GM18873 (cell line): ENCODE results near the gene LRRK1.

Source experiments
- ATAC-seq: cut with Tn5 transposase; IDR thresholded peaks from one replicate; pipeline ENCODE4 v1.9.1; 2021; ENCODE audit warnings: mild to moderate bottlenecking, moderate library complexity, moderate number of reproducible peaks; ENCODE audit not compliant: unreplicated experiment, low FRiP score

Gene LRRK1

DNA sequence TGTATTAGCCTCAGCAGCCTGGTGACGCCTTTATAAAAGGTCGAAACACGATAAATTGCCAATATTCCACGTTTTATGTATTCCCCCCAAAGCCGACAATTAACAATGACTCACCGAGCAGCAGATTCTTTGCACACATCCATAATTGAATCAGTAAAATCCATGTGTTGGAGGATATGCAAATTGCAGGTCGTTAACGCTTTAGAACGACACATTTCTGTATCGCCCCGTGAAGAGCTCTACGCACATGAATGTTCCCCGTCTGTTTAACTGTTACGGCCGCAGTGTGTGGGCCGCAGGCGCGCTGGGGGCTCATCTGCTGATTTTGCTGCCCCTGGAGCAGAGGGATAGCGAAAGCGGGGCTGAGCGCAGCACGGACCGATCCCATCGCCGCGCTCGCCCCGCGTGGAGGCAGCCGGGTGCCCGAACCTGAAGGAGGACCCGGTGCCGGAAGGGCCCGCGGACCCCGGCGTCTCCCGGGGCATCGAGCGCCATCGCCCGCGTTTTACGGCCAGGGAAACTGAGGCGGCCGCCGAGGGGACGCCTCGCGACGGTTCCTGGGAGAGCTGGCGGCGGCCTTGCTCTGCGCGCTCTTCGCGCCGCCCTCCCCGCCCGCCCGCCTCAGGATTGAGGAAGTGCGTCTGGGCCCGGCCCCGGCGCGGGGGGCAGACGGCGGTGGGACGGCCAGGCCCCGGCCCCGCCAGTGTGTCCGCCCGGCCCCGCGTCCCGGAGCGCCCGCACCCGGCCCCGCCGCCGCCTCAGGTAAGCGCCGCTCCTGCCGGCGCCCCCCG, at the start of gene LRRK1:
LRRK1 (plus strand) TSS at position 668 of the 791 bp plus-strand sequence. CDS start 5,276 bp downstream, outside the sequence.
- ATAC-seq: no peak

DNA sequence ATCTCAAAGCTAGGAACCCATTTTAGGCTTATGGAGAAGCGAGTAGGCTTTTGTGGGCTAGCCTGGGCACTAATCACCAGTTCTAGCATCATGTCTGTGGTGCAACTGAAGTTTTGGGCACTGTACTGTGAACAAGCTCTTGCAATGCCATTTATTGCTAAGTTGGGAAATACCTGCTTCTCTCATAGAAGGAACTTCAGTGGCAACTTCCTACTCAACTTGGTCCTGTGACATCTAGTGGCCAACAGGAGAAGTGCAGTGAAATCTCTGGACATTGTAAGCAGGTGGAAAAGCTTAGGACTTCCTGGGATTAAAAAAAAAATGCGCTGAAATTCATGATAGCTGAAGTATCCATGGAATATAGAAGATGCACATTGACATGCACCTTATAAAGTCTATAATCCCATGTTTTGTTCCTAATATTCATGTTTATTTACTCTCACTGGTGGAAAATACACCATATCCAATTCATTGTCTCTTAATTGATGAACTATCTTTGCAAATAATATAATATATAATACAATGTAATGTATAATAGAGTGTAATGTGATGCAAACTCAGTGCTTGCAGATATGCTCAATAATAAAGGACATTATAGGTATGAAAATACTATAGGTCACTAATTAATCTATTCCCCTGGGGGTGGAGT, 46.0 kb upstream of the LRRK1 start:
- no peak for ATAC-seq

DNA sequence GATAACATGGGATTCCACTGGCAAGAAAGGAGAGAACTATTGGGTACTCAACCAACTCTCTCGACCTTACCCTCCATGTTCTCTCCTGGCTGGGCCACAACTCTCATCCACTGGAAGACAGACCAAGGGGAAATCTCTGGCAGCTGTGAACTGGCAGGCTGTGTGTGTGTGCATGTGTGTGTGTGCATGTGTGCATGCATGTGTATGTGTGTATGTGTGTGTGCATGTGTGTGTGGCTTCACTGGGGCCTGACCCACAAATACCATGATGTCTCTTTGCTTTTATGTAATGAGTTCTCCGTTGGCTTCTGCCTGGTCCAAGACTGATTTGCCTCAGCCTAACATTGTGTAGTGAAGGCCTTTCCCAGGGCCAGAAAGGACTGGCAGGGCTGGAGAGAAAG, 43.7 kb upstream of the LRRK1 start:
- ATAC-seq: no peak

DNA sequence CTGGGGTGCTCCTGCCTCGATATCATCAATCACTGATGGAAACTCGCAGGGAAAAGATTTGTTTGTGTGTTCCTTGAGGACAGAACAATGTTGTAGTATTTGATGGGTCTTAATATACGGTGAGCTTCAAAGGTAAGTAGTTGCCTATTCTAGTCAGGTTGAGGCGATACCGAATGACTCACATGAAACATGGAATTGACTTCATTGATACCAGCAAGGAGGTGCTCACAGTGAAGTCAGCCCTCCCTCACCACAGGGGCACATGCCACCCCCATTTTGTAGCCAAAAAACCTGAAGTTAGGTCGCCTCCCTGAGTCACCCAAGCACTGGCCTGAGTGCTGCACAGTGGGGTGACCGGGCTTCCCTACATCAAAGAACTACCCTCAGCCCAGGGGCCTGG, 43.2 kb upstream of the LRRK1 start:
- ATAC-seq: no peak

GRCh38 chr15:100877551-100877950, 41.6 kb upstream of the LRRK1 start:
- ATAC-seq: no peak

DNA sequence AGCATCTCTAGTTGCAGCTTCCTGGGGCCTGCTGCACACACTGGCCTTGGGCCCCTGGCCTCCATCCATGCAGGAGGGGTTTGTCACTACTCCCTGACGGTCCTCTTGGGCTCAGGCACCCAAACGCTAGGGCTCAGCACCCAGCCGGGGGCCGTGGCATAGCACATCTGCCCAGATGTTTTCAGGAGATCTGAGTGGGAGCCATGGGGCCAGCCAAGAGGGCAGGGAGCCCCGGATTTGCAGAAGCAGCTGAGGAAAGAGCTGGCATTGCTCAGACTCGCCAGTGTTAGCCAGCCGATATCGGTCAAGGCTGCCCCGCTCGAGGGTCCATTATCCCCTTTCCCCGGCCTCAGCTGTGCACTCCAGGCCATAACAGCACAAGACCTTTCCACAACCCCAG, 41.0 kb upstream of the LRRK1 start:
- no peak for ATAC-seq

GRCh38 chr15:100878648-100879047, 40.5 kb upstream of the LRRK1 start:
- no peak for ATAC-seq

DNA sequence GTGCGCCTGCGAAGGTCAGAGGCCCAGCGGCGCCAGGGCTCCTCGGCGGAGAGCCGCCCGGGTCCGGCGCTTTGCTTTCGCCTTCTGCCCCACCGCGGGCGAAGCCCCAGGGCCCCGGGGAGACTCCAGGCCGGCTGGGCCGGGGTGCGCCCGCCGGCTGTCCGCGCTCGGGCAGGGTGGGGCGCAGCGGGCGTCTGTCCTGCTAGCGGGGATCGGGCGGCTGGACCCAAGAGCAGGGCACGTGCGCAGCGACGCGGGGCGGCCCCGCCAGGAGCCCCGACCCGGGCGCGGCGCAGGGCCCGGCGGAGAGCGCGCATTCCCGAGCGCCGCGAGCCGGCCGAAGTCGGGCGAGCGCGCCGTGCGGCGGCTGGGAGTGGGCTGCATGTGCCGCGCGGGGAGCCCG, 40.1 kb upstream of the LRRK1 start:
- ATAC-seq: no peak

DNA sequence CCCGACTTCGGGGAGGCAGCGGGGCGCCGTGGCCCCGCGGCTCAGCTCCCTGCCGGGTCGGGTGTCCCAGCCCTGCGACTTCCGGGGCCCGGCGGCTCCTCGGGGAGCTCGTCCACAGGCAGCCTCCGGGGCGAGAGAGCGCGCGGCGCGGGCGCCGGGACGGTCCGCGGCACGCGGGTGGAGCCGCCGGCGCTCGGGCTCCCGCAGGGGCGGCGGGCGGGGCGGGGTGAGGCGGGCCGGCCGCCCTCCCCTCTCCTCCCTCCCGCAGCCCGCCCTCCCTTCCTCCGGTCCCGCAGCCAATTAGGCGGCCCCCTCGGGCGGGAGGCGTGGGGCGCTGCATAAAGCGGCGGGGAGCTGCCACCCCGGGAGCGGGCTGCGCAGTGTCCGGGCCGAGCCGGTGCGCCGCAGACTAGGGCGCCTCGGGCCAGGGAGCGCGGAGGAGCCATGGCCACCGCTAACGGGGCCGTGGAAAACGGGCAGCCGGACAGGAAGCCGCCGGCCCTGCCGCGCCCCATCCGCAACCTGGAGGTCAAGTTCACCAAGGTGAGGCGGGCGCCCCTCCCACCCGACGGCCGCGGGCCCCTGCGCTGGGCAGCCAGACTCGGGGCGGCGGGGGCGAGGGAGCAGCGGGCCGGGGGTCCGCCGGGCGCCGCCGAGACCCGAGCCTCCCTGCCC, 39.6 kb upstream of the LRRK1 start, which contains the start of gene ALDH1A3:
ALDH1A3 (plus strand) TSS at position 368 of the 675 bp plus-strand sequence; CDS start at position 445, 77 bp downstream.
- ATAC-seq: no peak

- no peak for ATAC-seq
Measured at GRCh38 chr15:100880139-100880896, 38.8 kb upstream of the LRRK1 start.

DNA sequence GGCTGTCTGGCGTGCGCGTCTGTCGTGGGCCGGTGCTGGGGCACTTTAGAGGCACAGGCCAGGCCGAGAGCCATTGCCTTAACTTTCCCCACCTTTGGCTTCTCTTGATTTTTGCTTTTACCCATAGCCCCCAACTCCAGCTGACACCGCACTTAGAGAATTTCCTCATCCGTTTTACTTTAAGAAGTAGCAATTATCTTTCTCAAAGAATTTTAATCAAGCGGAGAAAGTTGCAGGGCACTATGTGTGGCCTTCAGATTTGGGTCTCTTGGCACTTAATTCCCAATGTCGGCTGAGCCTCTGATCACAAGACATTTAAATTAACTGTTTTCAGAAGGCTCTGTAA, 38.3 kb upstream of the LRRK1 start:
- no peak for ATAC-seq

GRCh38 chr15:100881573-100882336, 37.4 kb upstream of the LRRK1 start:
- no peak for ATAC-seq

DNA sequence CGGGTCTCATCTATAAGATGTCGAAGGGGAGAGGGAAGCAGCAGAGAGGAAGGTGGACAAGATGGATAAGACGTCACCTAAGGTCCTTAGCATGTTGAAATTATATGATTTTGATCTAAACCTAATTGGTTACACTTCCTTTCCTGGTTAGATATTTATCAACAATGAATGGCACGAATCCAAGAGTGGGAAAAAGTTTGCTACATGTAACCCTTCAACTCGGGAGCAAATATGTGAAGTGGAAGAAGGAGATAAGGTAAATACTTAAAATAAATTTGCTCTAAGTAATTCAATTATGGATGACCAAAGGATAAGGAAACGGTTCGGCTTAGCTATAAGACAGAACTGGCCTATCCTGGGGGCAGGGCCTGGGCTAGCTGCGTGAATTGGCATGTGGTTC, 34.0 kb upstream of the LRRK1 start:
- no peak for ATAC-seq

DNA sequence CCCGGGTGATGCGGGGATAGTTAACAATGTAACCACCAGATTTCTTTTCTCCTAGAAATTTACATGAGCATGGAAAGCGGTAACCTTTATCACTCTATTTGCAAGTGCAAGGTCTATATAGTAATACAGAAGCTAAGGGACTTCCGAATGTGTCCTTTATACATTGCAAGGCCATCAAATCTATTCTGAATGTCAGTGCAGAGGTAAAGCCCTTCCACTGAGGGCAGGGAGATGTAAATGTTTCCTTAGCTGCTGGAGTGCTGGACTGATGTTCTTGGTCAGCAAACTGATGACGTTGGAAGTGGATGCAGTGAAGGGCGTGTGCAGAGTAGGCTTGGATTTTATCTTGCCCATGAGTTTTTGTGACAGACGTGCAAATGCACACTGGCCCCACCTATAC, 33.3 kb upstream of the LRRK1 start:
- ATAC-seq: no peak

DNA sequence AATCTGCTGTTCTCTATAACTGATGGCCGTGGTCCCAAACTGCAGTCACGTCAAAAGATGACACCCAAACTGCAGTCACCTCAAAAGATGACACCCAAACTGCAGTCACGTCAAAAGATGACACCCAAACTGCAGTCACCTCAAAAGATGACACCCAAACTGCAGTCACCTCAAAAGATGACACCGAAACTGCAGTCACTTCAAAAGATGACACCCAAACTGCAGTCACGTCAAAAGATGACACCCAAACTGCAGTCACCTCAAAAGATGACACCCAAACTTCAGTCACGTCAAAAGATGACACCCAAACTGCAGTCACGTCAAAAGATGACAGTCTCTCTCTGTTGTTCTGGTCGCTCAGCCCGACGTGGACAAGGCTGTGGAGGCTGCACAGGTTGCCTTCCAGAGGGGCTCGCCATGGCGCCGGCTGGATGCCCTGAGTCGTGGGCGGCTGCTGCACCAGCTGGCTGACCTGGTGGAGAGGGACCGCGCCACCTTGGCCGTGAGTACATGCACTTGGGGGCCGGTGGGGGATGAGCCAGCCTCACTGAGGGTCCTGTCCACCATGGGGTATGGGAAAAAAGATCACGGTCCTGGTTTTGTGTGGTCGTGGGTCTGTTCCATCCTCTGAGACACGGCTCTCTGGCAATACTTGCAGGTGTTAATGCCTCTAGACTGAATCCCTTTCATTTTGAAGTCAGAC, 31.8 kb upstream of the LRRK1 start:
- no peak for ATAC-seq

DNA sequence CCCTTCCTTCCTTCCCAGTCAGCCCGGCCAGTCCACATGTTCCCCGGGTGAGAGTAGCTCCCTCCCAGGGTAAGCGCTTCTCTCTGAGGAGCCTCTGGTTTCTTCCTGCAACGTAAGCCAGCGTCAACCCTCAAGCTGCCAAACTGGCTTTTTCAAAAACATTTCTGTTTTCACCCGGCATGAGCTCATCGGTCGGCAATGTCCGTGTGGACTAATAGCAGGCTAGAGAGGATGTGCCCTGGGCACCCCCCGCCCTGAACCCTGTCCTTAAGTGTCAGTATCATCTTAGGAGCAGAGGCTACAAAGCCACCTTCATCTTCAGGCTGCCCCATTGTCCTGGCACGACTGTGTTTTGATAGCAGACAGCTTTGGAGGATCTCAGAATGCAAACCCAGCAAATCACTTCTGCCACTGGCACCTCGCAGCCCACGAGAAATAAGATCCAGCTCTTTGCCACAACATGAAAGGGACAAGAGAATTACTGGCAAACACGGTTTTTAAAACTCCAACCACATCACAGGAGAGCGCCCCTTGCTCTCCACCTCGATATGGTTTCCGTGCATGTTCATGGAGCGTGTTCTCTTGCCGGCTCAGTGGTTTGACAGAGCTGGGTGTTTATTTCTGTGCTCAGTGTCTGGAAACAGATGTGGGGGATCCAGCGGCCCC, 29.6 kb upstream of the LRRK1 start:
- no peak for ATAC-seq

GRCh38 chr15:100890051-100890720, 29.0 kb upstream of the LRRK1 start:
- no peak for ATAC-seq

GRCh38 chr15:100890850-100891249, 28.3 kb upstream of the LRRK1 start:
- ATAC-seq: no peak
